Breast epithelium (tissue), 3 donors: Measurements from ENCODE around the gene SCRT2.

Source experiments
- POLR2A ChIP-seq: fragments of 450-650 bp; IDR thresholded peaks from one replicate; pipeline ENCODE4 v1.6.1; 2016; ENCODE audit warnings: antibody characterized with exemption, mild to moderate bottlenecking, moderate library complexity
- POLR2AphosphoS5 ChIP-seq, 3 donors: sonication (generic); formaldehyde crosslinking; IDR thresholded peaks; one replicate each; pipeline ENCODE4 v1.6.1; 2017; ENCODE audit warnings: antibody characterized with exemption in 3 of 3

DNA sequence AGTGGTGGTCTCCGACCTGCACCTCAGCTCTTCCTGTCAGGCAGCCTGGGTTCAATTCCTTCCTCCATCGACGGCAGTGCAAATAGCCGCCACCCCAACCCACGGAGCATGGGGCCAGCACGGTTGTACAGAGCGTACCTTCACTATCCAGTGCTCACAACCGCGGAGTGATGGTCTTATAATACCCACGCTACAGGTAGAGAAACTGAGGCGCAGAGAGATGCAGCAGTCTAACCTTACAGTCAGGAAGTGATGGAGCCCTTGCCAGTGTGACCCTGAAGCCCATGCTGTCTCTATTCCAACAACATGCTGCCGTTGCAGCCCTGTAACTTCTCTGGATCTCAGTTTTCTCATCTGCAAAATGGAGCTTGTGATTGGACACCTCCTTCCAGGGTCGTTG is 11.0 kb downstream of the SCRT2 start:
- TF ChIP-seq POLR2A = no peak
- no peak for TF ChIP-seq POLR2AphosphoS5 (IDR thresholded peaks at IDR 0.05)
